ENCODE data around the gene ESYT2. TPM values are rescaled to one million over a fixed set of nuclear protein-coding genes. Genes with fewer than 3 reads are reported as not detected.

The ESYT2 gene
- total and polyA plus RNA-seq, 9 of the 15 experiments (the other 6 are each of a cell fraction or from before 2014, with no cell fraction given), result 5.8 to 86.9 (median 64.7) TPM

DNA sequence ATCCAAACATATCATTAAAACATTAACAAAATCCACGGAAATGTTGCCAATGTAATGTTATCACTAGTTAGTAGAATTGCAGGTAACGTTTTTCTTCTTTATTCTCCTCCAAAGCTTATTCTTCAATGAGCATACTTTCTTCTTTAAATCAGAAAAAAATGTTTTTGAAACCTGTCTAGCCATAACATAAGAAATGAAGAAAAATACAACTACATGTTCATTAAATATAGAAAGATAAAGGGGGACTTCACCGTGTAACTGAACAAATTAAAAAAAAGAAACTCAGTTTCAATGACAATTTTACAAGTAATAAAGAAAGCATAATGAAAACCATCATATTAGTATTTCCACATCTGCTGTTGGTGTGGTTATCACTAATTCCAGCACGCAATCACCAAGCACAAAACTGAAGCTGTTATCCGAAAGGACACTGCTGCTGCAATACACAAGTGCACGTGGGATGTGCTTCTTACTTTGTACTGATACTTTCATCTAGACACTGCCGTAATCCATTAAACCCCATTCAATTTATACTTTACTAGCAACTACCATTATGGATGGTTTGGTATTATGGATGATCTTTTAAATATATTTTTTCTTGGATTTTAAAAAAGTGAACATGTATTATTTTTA lies 9.6 kb downstream of the ESYT2 start (continued):
- TF ChIP-seq JUN (IDR thresholded peaks at IDR 0.05; ENCODE audit: borderline replicate concordance, low read depth, low read length), result peak; percentile 28; the same call in 1 of the 2 replicates
- TF ChIP-seq JUN (CRISPR knock-in tag; IDR thresholded peaks at IDR 0.05; ENCODE audit: borderline replicate concordance), result no peak
- no peak for TF ChIP-seq ZNF23 (CRISPR knock-in tag; IDR thresholded peaks at IDR 0.05)
- TF ChIP-seq SMAD3 (CRISPR knock-in tag; conservative IDR thresholded peaks at IDR 0.05), result no peak
- peak; percentile 88 for TF ChIP-seq TEAD4 (IDR thresholded peaks at IDR 0.05; ENCODE audit: low read length)
- no peak for TF ChIP-seq TEAD4 (CRISPR knock-in tag; IDR thresholded peaks at IDR 0.05; ENCODE audit: borderline replicate concordance)
- peak; percentile 56; the same call in 1 of the 2 replicates for TF ChIP-seq CREM (IDR thresholded peaks at IDR 0.05; ENCODE audit: low read depth)
- peak; percentile 44; the same call in 1 of the 2 replicates for TF ChIP-seq KLF16 (IDR thresholded peaks at IDR 0.05)
- peak in 1 of 2 experiments; percentile 68; a peak in 1 of 3 replicates for TF ChIP-seq CBX3 (IDR thresholded peaks at IDR 0.05; ENCODE audit: borderline replicate concordance in 1 of 2, low read length in 2 of 2)
- TF ChIP-seq KAT7 (CRISPR knock-in tag; IDR thresholded peaks at IDR 0.05; ENCODE audit: borderline replicate concordance), result no peak
- TF ChIP-seq POLR2H (tag; IDR thresholded peaks at IDR 0.05; ENCODE audit: low read depth), result peak; percentile 59; the same call in 1 of the 2 replicates
- TF ChIP-seq RBM39 (optimal IDR thresholded peaks at IDR 0.05; ENCODE audit: low read depth, low read length), result no peak
- peak; percentile 91 for TF ChIP-seq MYC (IDR thresholded peaks at IDR 0.05; ENCODE audit: low read depth, low read length)
- TF ChIP-seq MYC (CRISPR knock-in tag; IDR thresholded peaks at IDR 0.05; ENCODE audit: borderline replicate concordance, low read depth), result no peak
- TF ChIP-seq VEZF1 (CRISPR knock-in tag; IDR thresholded peaks at IDR 0.05), result no peak
- TF ChIP-seq ZMIZ1 (IDR thresholded peaks at IDR 0.05; ENCODE audit: low read depth in 2 of 2, low read length in 2 of 2), result peak in 1 of 2 experiments; percentile 62; a peak in 1 of 4 replicates
- TF ChIP-seq CBFA2T3 (IDR thresholded peaks at IDR 0.05), result peak; percentile 93
- TF ChIP-seq CEBPB (tag; IDR thresholded peaks at IDR 0.05), result peak; percentile 80
- TF ChIP-seq ZNF76 (CRISPR knock-in tag; IDR thresholded peaks at IDR 0.05; ENCODE audit: borderline replicate concordance), result no peak
- peak; percentile 20 for TF ChIP-seq TAF9B (IDR thresholded peaks at IDR 0.05; ENCODE audit: partially characterized antibody)
- no peak for TF ChIP-seq ZC3H4 (CRISPR knock-in tag; IDR thresholded peaks at IDR 0.05; ENCODE audit: borderline replicate concordance)
- TF ChIP-seq, protein P1, sequence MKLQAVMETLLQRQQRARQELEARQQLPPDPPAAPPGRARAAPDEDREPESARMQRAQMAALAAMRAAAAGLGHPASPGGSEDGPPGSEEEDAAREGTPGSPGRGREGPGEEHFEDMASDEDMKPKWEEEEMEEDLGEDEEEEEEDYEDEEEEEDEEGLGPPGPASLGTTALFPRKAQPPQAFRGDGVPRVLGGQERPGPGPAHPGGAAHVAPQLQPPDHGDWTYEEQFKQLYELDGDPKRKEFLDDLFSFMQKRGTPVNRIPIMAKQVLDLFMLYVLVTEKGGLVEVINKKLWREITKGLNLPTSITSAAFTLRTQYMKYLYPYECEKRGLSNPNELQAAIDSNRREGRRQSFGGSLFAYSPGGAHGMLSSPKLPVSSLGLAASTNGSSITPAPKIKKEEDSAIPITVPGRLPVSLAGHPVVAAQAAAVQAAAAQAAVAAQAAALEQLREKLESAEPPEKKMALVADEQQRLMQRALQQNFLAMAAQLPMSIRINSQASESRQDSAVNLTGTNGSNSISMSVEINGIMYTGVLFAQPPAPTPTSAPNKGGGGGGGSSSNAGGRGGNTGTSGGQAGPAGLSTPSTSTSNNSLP (IDR thresholded peaks at IDR 0.05; ENCODE audit: borderline replicate concordance, low read depth, low read length), result peak; percentile 65; the same call in 1 of the 2 replicates

Measured in K562 (cell line).